Fibroblast of gingiva (primary cell): ENCODE measurements around the gene MDP1.
"Not testable (repeated sequence)": the region's sequence is repeated elsewhere in the genome, so short reads cannot be mapped to it uniquely, and the experiment has no call there.

Experiments
- DNase-seq: peaks from one replicate; pipeline ENCODE4 v3.0.0-alpha.2; 2011; ENCODE audit warnings: low read depth

Gene MDP1

GRCh38 chr14:24250354-24250753 lies 34.5 kb upstream of the MDP1 start:
- DNase-seq: no peak

GRCh38 chr14:24249230-24250021 lies 33.6 kb upstream of the MDP1 start:
- no peak for DNase-seq

DNA sequence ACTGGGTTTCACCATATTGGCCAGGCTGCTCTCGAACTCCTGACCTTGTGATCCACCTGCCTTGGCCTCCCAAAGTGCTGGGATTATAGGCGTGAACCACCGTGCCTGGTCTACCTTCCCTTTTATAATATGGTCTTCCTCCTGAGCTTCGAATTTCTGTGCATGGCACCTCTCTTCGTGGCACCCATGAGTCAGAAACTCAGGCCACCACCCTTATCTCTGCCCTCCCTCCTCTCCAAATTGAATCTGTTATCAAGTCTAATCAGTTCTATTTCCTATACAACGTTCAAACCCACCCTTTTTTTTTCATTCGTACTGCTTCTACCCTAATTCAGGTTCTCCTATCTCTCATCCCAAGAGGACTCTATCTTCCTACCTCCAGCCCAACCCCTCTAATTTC lies 31.6 kb upstream of the MDP1 start:
- DNase-seq: no peak

- no peak for DNase-seq
Measured at GRCh38 chr14:24246765-24247212, 30.9 kb upstream of the MDP1 start.

GRCh38 chr14:24245350-24245749 lies 29.5 kb upstream of the MDP1 start:
- DNase-seq: not testable (repeated sequence)

GRCh38 chr14:24243336-24243836 lies 27.5 kb upstream of the MDP1 start:
- DNase-seq: no peak

DNA sequence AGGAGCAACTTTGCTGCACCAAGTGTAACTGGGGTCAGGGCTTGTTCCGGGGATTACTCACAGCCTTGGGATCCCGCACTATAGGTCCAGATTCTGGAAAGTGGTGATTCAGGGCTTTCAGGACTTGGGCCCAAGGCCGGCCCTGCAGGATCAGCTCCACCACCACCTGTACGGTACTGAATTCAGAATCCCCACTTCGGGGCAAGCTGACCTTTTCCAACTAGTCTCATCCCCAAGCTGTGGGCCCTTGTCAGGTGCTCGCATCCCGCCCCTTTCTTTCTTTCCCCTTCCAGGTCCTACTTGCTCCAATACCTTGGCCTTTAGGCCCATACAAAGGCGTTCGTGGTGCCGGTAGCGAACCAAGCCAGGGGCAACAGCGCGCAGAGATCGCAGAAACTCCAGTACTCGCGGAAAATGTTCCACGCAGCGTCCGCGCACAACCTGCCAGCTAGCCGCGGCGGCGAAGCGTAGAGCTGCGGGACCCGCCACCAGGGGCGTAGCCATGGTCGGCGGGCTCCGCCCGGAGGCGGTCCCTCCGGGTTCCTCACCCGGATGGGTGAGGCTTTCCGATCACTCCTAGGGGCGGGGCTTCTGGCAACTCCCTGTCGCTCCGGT lies 26.1 kb upstream of the MDP1 start:
- peak; percentile 89 for DNase-seq

- DNase-seq: no peak
Measured at GRCh38 chr14:24240110-24240918, 24.4 kb upstream of the MDP1 start.

- no peak for DNase-seq
Measured at GRCh38 chr14:24238527-24239037, 22.7 kb upstream of the MDP1 start.

GRCh38 chr14:24238123-24238522 lies 22.3 kb upstream of the MDP1 start:
- DNase-seq: no peak

DNA sequence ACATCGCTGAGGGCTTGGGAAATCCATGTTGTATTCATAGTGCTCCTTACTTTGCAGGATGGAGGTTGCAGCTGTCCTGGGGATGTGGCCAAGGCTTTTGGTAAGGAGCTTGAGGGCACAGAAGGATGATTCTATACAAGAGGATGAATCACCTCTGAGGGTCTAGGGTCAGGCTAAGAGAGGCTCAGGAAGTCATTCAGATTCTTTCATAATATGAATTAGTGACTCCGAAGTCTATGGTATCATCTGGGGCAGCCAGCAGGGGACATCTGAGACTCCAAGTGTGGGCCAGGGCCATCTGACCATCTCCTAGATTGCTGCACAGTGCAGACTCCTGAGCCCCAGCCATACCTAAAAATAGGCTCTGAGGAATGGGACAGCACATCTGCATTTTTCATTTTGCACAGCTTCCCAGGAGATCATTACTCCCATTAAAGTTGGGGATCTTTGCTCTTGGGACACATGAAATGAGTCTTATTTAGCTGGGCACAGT lies 21.6 kb upstream of the MDP1 start:
- DNase-seq: peak; percentile 71

- DNase-seq: no peak
Measured at GRCh38 chr14:24236689-24237462, 21.0 kb upstream of the MDP1 start.

- no peak for DNase-seq
Measured at GRCh38 chr14:24235804-24236688, 20.2 kb upstream of the MDP1 start.

GRCh38 chr14:24234095-24235005 lies 18.5 kb upstream of the MDP1 start:
- DNase-seq: no peak

- no peak for DNase-seq
Measured at GRCh38 chr14:24233538-24233866, 17.6 kb upstream of the MDP1 start.

GRCh38 chr14:24232645-24233537 lies 17.0 kb upstream of the MDP1 start, which contains the start of gene GMPR2:
Gene GMPR2, plus strand, starts transcription at chr14:24232929. Its CDS starts 325 bp downstream, at chr14:24233254.
- DNase-seq: no peak

- DNase-seq: peak; percentile 97
Measured at GRCh38 chr14:24232121-24232644, 16.3 kb upstream of the MDP1 start, which contains the start of gene NEDD8. Gene NEDD8, minus strand, starts transcription at chr14:24232367. Its CDS starts 100 bp downstream, at chr14:24232267.
